ENCODE results near the gene TAB2. TPM values are rescaled to one million over a fixed set of nuclear protein-coding genes. Genes with fewer than 3 reads are reported as not detected.

The TAB2 gene
- total and polyA plus RNA-seq, 2 donors (not counting 3 experiments of a cell fraction or from before 2014, with no cell fraction given): 26.0 to 37.4 TPM

- POLR2A ChIA-PET: no interaction called here
- H3K79me2 ChIP-seq (ENCODE audit: control insufficient read depth, insufficient read depth, low read length): no peaks in the 10 kb centered on the region
- H3K36me3 ChIP-seq (ENCODE audit: control insufficient read depth in 2 of 2, extremely low read depth in 1 of 2, insufficient read depth in 2 of 2, low read length in 2 of 2): no peaks in the 10 kb centered on the region
- H3K4me3 ChIP-seq (replicated peaks in 1 of 3; ENCODE audit: insufficient read depth in 1 of 3, low read depth in 1 of 3, low read length in 3 of 3): no peak overlapping the region
- no peak overlapping the region for H3K4me2 ChIP-seq (ENCODE audit: insufficient read depth, low read length)
- CTCF ChIA-PET: interaction anchor here (1.3 to 2.6 kb wide), 4 partner anchors 11 to 413 kb away, joined by 3 to 15 read pairs (median 8); no protein-coding TSS in a partner anchor
- H4K20me1 ChIP-seq (replicated peaks; ENCODE audit: control insufficient read depth, extremely low read depth, insufficient read depth, low read length): no peaks in the 10 kb centered on the region
- H3K4me1 ChIP-seq (ENCODE audit: control insufficient read depth, extremely low read depth, insufficient read depth, low read length): no peaks in the 10 kb centered on the region
- FAIRE-seq (no peak), DNase-seq (ENCODE audit: low read depth, low spot score) (no peak)
- H3K27me3 ChIP-seq (ENCODE audit: control insufficient read depth in 2 of 2, insufficient read depth in 2 of 2, low read length in 2 of 2): no peaks in the 10 kb centered on the region
- intact Hi-C loops (cut with micrococcal nuclease): no loop called here
- H3K9me3 ChIP-seq (replicated peaks; ENCODE audit: control insufficient read depth, insufficient read depth, low read length): no peaks in the 10 kb centered on the region
- no TSS peak for BruUV-seq (replicated peaks)
- no peak overlapping the region for H2AFZ ChIP-seq (ENCODE audit: low read depth, low read length)
- no peaks in the 10 kb centered on the region for H3K9me1 ChIP-seq (replicated peaks; ENCODE audit: control insufficient read depth, extremely low read depth, insufficient read depth, low read length)
- no peak overlapping the region for H3K9ac ChIP-seq (replicated peaks; ENCODE audit: extremely low read depth, insufficient read depth, low read length)
- no peak for TF ChIP-seq GATA2 (IDR thresholded peaks at IDR 0.05; ENCODE audit: insufficient read depth, insufficient read length, low read depth, low read length)
- TF ChIP-seq FOS (IDR thresholded peaks at IDR 0.05; ENCODE audit: borderline replicate concordance, insufficient read depth, low read length): no peak
- no peak for TF ChIP-seq EZH2 (IDR thresholded peaks at IDR 0.05; ENCODE audit: borderline replicate concordance, low read depth, low read length, severe bottlenecking)
- TF ChIP-seq MYC (IDR thresholded peaks at IDR 0.05; ENCODE audit: low read depth, low read length): no peak
- no peak overlapping the region for H3K27ac ChIP-seq (ENCODE audit: insufficient read depth, low read depth, low read length)
- dilution Hi-C loops (cut with MboI; ENCODE audit: extremely low pct_ligation_motif_present, low sequenced_read_pairs): no loop called here
Observed at GRCh38 chr6:149441740-149442139, 124.2 kb downstream of the TAB2 start.

GRCh38 chr6:149443411-149444181 lies 126.1 kb downstream of the TAB2 start:
- H4K20me1 ChIP-seq (replicated peaks; ENCODE audit: control insufficient read depth, extremely low read depth, insufficient read depth, low read length): no peaks in the 10 kb centered on the region
- no peaks in the 10 kb centered on the region for H3K79me2 ChIP-seq (ENCODE audit: control insufficient read depth, insufficient read depth, low read length)
- TF ChIP-seq MAX (IDR thresholded peaks at IDR 0.05; ENCODE audit: insufficient read depth, insufficient read length): no peak
- no peak for TF ChIP-seq CTCF (IDR thresholded peaks at IDR 0.05; ENCODE audit: extremely low read depth in 1 of 2, insufficient read depth in 1 of 2, low read depth in 1 of 2, low read length in 2 of 2)
- TF ChIP-seq GATA2 (IDR thresholded peaks at IDR 0.05; ENCODE audit: insufficient read depth, insufficient read length, low read depth, low read length): no peak
- TF ChIP-seq MYC (IDR thresholded peaks at IDR 0.05; ENCODE audit: low read depth, low read length): no peak
- no peak for TF ChIP-seq EZH2 (IDR thresholded peaks at IDR 0.05; ENCODE audit: borderline replicate concordance, low read depth, low read length, severe bottlenecking)
- intact Hi-C loops (cut with micrococcal nuclease) (no loop called here), dilution Hi-C loops (cut with MboI; ENCODE audit: extremely low pct_ligation_motif_present, low sequenced_read_pairs) (no loop called here)
- no peak overlapping the region for H3K27ac ChIP-seq (ENCODE audit: insufficient read depth, low read depth, low read length)
- H3K36me3 ChIP-seq (ENCODE audit: control insufficient read depth in 2 of 2, extremely low read depth in 1 of 2, insufficient read depth in 2 of 2, low read length in 2 of 2): no peaks in the 10 kb centered on the region
- FAIRE-seq (no peak), DNase-seq (ENCODE audit: low read depth, low spot score) (no peak)
- H3K4me1 ChIP-seq (ENCODE audit: control insufficient read depth, extremely low read depth, insufficient read depth, low read length): no peaks in the 10 kb centered on the region
- H3K27me3 ChIP-seq (ENCODE audit: control insufficient read depth in 2 of 2, insufficient read depth in 2 of 2, low read length in 2 of 2): no peaks in the 10 kb centered on the region
- H3K9me3 ChIP-seq (replicated peaks; ENCODE audit: control insufficient read depth, insufficient read depth, low read length): no peaks in the 10 kb centered on the region
- ChIA-PET POLR2A (no interaction called here), CTCF (interaction anchor here (0.8 to 1.9 kb wide), 3 partner anchors 12 to 361 kb away, joined by 4 to 7 read pairs (median 6); no protein-coding TSS in a partner anchor)
- no peak overlapping the region for H3K4me3 ChIP-seq (replicated peaks in 1 of 3; ENCODE audit: insufficient read depth in 1 of 3, low read depth in 1 of 3, low read length in 3 of 3)
- no peak overlapping the region for H3K4me2 ChIP-seq (ENCODE audit: insufficient read depth, low read length)
- H3K9ac ChIP-seq (replicated peaks; ENCODE audit: extremely low read depth, insufficient read depth, low read length): no peak overlapping the region
- H2AFZ ChIP-seq (ENCODE audit: low read depth, low read length): no peak overlapping the region
- H3K9me1 ChIP-seq (replicated peaks; ENCODE audit: control insufficient read depth, extremely low read depth, insufficient read depth, low read length): no peaks in the 10 kb centered on the region
- no TSS peak for BruUV-seq (replicated peaks)

All from endothelial cell of umbilical vein (primary cell).